Bone marrow (tissue), 2 donors: ENCODE results near the gene CHSY1.
"Not testable (repeated sequence)": the region's sequence is repeated elsewhere in the genome, so short reads cannot be mapped to it uniquely, and the experiment has no call there.

Experiments used
- DNase-seq, 2 donors: peaks; one replicate each; lab custom pipeline; 2025; lab: John Stamatoyannopoulos, UW

CHSY1 gene

DNA sequence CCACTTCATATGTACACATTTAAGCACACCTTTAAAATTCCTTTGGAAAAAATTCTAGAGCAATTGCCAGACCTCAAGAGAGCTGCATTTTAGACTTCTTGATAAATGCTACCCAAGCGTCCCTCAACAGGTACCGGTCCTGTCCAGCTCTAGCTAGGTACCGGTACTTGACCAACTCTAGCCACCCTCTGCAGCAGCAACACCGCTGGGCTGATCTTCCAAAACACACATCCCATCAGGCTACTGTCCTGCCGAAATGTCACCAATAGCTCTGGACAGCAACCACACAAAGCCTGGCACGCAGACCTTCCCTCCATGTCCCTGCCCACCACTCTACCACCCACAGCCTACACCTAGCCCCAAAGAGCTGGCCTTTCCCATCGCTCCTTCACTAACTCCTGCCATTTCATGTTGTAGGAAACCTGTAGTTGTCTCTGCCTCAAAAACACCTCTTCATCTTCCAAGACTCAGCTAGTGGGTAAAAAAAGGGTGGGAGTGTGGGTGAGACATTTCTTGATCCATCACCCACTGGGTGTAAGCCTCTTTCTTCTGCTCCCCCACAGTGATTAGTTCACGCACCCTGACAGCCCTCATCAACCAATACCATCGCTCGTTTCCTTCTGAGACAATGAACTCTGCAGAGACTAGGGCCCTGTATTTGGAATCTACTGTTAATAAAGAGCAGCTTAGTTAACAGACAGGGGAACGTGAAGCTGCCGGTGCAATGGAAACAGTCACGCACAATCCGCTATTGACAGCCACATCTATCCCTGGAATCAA, 6.8 kb downstream of the CHSY1 start:
- no peak for DNase-seq

DNA sequence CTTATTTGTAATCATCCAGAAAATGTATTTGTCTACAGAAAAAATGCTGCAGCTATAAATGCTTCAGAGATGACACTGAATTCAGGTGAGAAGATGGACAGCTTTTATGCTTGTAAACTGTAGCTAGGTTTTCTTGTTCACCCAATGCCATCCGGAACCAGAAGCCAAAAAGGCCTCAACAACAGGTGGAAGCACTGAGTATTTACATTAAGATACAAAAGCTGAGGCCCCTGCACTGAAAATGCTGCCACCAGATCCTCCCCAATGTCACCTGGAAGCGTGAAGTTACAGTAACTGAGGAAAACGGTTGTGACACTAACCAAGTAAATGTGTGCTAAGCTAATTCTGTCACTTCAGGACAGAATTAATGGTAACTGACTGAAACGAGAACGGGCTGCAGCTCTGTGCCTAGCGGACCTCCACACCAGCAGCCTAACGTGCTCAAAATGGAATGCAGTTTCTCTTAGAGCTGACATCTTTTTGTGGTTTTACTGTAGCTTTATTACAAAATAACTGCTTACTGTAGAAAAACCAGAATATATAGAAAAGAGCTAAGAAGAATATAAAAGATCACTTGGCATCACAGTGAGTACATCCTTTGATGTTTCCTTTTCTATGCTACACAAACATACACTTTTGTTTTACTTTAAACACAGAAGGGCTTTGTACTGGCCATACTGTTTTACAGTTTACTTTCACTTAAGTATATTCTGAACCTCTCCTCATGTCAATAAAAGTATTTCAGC, 7.6 kb downstream of the CHSY1 start:
- DNase-seq: no peak

DNA sequence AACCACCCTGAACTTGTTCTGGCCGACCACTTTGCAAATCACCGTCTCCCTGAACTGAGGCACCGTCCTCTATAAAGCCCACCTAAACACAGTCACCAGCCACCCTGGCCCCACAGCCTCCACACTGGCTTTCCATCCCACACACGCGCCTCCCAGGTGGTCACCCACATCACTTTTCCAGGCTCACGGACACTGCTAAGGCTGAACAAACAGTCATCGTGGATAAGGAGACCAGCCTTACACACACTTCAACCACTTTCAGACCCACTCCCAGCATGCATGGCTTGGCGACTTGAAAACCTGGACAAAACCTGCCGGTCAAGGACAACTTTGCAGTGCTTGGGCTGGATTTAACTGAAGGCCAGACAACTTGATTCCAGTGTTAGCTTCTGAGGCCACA, 8.4 kb downstream of the CHSY1 start:
- DNase-seq: no peak

DNA sequence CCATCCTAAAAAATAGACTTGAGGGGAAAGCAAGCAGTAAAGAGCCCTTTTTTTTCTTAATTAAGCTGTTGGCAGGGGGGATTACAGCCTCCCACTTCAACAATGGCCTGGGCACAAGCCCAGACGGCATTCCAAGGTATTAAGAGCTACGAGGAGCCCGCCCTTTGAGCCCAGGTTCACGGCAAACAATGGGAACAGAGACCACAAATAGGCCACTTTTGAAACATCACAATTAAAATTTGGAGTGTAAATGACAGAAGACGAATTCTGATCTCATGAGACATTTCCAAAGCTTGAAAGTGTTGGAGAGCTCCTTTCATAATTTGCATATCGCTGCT, 8.9 kb downstream of the CHSY1 start:
- no peak for DNase-seq

DNA sequence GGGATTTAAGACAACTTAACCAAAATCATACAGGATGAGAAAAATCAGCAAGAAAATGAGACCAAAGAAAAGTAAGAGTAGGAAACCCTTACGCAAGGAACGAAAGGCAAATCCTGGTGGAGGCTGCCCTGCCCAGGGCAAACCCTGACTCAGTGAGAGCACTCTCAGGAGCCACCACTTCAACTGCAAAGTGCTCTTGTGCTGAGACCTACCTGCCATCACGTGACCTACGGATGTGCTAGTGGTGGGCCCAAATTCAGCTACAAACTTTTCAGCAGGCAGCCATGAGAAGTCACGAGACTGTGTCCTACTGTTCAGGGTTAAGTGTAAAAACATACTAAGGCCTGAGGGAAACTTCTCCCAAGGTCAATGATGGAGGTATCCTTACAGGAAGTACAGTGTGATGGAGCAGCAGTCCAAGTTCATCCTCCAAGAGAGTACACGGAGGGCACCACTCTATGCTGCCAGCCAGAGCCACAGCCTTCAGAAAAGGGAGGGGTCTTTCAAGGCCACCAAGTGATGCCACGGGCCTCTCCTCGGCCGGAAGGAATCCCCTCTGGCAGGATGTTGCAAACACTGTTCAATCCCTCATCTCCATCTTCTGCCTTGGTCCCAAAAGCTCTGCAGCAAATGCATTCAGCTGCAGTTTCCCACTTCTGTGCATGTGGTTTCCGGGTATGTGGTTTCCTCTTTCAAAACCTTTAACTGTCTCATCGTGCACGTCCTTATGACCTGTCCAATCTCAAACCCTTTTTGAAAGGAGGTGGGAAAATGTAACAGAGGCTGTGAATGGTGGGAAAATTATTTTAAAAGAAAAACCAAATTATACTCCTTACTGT, 9.5 kb downstream of the CHSY1 start:
- DNase-seq: peak in 1 of 2 donors; percentile 75

DNA sequence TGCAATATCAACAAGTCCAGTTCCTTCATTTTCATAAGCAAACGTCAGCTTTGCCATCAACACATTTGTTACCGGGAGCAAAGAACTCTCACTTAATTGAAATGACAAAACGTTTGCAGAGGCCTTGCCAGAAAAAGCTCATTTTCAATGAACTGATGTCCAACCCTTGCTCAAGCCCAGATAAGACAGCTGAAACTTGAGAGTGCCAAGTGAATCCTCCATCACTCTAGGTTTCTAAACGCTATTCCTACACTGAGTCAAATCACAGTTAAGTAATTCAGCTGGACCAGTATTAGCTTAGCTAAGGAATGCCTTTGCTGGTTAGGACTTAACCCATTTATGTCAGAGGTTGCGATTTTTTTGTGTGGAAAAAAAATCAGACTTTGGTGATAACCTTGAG, 11.5 kb downstream of the CHSY1 start:
- DNase-seq: no peak

DNA sequence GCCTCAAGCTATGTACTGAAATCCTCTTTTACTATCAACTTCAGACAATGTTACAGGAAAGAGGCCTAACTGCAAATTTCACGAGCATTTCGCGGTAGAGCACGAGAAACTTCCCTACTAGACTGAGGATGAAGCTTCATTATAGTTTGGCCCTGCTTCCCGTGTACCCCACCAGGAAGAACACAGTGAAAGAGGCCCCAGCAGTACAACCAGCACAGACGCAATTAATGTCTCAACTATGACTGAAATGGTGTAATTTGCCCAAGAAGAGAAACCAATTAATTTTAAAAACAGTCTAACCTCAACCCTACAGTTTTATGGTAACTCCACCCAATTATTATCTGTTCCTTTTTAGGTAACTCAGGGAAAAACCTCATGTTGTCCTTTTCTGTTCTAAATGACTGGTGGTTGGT, 12.1 kb downstream of the CHSY1 start:
- DNase-seq: no peak

DNA sequence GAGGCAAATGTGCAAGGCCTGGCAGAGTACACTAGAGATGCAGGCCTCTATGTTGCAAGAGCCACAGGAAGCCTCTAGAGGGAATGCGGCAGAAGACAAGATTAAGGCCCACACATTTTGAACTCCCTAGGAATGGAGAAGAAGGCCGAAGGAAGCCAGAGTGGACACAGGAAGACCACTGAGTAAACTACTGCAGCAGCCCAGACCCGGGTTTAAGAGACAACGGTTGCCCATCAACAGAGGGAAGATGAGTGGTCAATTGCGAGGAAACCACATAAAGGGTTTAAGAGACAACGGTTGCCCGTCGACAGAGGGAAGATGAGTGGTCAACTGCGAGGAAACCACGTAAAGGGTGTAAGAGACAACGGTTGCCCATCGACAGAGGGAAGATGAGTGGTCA, 14.6 kb downstream of the CHSY1 start:
- no peak for DNase-seq

DNA sequence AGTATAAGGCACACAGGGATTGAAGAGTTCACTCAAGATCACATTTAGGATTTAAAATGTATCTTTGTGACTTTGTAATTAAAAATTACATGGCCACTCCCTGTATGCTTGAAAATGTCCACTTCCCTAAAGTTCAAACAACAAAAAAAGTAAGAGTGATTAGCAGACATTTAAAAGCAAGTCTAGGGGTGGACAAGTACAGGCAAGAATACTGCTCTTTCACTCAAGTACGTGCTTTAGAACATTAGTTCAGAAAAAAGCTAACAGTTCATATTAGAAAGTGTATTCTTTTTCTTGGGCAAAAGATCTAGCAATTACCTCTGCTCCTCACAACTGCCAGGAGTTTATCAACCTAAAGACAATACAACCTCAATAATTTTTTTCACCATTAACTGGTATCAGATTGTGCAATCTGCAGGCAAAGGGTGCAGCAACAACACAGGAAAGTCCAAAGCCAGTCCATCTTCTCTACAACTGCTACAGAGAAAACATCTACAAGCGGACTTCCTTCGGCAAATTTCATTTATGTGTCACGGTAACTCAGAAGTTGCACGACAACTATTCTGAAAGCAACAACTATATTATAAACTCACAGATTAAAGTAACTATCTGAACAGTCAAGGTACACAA, 18.1 kb downstream of the CHSY1 start:
- no peak for DNase-seq

DNA sequence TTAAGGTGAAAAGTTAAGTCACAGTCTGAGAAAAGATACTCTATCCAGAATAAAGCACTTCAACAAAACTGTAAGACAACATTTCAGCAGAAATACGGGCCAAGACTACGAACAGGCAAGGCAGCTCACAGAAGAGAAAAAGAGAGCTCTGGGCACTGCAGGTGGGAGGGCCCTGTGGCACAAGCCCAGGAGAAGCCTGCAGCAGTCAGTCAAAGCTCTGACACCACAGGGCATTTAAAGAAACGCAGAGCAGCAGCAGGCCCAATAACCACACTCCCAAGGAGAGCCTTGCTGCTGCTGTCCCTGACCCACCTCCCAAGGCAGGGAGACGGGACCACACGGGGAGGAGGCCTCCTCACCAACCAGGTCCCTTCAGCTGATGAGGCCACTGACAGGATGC, 19.2 kb downstream of the CHSY1 start:
- DNase-seq: no peak

DNA sequence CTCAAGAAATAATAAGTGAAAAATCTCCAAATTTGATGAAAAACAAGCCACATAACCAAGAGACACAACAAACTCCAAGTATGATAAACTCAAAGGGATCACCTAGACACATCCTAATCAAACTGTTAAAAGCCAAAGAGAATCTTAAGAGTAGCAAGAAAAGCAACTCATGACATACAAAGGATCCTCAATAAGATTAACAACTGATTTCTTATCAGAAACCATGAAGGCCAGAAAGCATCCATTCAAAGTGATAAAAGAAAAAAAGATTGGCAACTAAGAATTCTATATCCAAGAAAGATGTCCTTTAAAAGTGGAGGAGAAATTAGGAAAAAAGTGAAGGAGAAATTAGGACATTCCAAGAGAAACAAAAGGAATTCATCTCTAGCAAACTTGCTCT, 23.5 kb downstream of the CHSY1 start:
- DNase-seq: no peak

DNA sequence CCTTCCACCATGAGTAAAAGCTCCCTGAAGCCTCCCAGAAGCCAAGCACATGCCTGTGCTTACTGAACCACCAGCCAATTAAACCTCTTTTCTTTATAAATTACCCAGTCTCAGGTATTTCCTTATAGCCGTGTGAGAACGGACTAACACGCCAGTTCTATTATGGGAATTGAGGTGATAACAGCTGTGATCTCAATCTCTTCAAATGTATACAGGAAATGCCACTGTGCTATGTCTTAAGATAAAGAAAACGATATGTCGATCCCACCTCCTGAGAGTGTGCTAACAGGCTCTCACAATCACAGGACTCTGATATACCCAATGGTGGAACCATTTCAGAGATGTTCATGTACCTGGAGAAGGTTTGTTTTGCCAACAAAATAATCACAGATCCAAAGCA, 26.2 kb downstream of the CHSY1 start:
- DNase-seq: no peak

DNA sequence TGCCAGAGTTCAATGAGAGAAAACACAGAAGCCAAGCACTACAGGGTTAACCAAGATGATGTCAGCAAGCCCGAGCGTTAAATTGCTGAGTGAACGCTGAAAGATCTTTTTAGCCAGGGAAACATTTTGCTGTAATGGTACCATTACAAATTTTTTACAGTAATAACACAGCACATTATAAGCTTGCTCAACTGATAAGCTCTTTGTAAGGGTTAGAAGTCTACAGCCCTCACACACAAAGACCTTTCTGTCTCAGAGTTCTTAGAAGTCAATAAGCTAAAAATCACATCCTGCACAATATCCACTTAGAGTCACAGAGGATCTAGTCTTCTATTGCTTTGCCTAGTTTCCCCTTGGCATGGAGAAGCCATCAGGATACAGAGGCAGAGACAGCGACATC, 29.9 kb downstream of the CHSY1 start:
- DNase-seq: no peak

DNA sequence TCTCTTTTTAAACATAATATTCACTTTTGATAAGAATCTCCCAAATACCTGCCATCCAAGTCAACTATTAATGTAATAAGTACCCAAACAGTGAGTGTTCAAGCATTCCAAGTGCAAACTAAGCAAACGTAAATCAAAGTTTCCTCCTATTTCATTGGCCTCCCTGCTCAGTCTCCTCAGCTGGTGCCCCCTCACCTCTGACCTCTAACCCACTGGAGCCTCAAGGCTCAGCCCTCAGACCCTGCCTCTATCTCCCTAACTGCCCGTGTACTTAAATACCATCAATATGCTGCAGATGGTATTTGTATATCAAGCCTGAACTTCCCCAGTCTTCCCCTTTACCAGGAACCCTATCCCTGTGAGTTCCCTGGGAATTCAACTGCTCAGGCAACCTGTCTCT, 31.8 kb downstream of the CHSY1 start:
- DNase-seq: no peak

DNA sequence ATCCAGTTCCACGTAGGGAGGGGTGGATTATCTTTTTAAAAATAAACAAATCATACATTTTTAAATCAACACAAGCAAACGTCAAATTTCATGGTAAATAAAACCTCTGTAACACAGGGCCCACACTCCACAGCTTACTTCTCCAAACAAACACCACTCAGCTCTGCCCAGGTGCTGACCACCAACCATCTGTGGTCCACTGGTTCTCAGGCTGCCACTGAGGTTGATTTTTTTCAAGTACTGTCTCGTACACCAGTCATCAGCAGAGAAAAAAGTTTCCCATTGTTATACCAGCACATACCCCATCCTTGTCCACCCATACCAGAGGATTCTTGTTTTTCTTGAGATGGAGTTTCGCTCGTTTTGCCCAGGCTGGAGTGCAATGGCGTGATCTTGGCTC, 32.4 kb downstream of the CHSY1 start:
- DNase-seq: no peak

DNA sequence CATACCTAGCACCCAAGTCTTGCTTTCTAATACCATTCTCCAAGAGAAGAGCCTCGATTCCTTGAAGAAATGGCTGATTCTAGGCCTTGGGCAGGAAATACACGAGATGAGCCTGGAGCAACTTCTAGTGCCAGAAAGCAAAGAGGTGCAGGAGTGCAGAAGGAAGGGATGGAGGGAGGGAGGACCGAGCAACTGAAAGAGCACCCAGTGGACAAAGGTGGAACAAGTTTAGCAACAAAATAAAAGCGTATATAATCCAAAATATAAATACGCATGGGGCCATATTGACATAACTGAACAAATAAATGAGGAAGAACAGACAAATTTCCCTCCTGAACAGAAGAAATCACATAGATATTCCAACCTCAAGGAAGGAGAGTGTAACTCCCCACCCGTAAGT, 34.4 kb downstream of the CHSY1 start:
- DNase-seq: no peak

DNA sequence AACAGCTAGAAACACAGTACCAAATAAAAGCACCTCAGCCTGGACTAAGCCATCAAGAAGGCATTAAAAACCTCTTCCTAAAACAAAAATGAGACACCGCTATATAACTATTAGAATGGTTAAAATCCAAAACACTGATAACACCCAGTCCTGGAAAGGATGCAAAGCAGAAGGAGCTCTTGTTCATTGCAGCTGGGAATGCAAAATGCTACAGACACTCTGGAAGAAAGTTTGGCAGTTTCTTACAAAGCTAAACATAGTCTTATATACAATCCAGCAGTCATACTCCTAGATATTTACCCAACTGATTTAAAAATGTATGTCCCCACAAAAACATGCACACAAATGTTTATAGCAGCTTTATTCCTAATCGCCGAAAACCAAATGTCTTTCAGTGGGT, 35.7 kb downstream of the CHSY1 start:
- no peak for DNase-seq

DNA sequence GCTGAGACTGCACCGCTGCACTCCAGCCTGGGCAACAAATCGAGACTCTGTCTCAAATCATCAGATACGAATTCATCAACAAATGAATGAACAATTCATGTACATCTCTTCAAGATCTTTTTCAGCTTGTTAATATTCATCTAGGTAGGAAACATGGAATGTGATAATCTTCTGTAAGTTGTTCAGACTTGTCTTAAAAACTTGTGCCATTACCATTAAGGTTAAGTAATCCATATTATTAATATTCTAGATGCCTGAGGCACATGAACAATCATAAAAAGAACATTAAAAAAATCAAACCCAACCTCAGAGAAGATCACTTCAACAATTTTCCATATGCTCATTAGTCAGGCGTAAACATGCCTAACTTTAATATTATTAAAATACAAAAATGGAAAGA, 36.2 kb downstream of the CHSY1 start:
- no peak for DNase-seq

DNA sequence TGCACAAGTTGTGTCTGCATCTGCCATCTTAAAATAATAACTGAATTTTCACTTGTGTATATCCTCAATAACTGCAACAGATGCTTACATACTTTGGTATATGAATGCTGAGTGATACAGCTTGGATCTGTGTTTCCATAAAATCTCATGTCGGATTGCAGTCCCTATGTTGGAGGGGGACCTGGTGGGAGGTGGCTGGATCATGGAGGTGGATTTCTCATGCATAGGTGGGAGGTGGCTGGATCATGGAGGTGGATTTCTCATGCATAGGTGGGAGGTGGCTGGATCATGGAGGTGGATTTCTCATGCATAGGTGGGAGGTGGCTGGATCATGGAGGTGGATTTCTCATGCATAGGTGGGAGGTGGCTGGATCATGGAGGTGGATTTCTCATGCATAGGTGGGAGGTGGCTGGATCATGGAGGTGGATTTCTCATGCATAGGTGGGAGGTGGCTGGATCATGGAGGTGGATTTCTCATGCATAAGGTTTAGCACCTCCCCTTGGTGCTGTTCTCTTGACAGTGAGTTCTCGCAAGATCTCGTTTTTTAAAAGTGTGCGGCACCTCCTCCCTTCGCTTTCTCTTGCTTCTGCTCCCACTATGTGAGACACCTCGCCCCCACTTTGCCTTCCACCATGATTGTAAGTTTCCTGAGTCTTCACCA, 37.3 kb downstream of the CHSY1 start:
- not testable (repeated sequence) for DNase-seq

DNA sequence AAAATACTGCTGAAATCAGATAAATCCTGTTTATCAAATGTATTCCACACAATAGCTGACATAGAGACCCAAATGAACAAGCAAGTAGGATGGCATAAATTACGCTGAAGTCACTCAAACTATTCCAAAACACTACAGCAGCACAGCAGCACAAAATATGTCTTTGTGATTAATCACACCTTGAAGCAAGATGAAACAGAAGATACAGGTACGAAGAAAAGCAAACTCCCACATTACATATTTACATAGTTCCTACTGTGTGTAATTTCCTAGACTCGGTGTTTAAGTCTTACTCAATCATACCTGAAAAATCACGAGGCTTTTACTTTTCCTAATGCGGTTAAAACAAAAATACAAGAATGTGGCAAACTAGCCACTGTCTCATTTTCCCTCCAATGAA, 38.3 kb downstream of the CHSY1 start:
- DNase-seq: no peak

DNA sequence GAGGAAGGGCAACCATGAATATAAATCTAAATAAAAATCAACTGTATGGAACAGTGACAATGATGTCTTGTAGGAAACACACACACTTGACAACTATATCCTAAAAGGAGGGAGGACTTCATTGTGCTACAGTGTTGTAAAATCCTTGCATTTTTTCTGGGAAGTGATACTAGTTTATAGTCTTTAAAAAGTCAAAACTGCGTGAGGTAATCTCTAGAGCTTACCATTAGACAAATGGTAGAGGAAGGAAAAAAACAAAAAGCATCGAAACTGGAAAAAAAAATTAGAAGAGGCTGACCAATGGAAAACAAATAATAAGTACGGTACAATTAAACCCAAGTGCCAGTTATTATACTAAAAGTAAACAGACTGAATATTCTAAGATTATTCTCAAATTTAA, 38.7 kb downstream of the CHSY1 start:
- DNase-seq: no peak

DNA sequence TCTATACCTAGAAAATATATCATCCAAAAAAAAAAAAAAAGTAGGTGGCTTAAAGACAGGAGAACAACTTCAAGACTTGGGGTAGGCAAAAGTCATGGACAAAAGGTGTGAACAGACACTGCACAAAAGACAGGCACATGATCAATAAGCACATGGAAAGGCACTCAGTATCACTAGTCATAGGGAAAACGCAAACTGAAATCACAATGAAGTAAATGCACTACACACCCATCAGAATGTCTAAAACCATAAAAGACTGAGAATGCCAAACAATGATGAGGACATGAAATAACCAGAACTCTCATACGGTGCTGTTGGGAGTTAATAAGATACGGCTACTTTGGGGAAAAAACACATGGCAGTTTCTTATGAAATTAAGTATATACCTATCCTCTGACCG, 40.0 kb downstream of the CHSY1 start:
- no peak for DNase-seq
